Caco-2 (cell line): ENCODE measurements around the gene DOLPP1. TPM values are rescaled to one million over a fixed set of nuclear protein-coding genes. Genes with fewer than 3 reads are reported as not detected.
A peak's percentile ranks its signal among the peaks of the same experiment; 100 is the strongest.
"Not testable (repeated sequence)": the region's sequence is repeated elsewhere in the genome, so short reads cannot be mapped to it uniquely, and the experiment has no call there.

Experiments
- BruUV-seq: library from RNA; stranded (reverse); fragments of 400-500 nt; replicated peaks from 2 replicates; lab custom pipeline; 2021; lab: Mats Ljungman, UMichigan
- CTCF ChIA-PET: fragments of 300-600 bp; sonication (Branson Sonifier 250); formaldehyde crosslinking; loops from one replicate; lab custom pipeline; 2022; ENCODE audit warnings: antibody characterized with exemption; lab: Charles Lee
- POLR2A ChIA-PET: fragments of 300-600 bp; sonication (Branson Sonifier 250); formaldehyde crosslinking; loops from one replicate; lab custom pipeline; 2022; ENCODE audit warnings: antibody characterized with exemption; lab: Charles Lee
- DNase-seq, 2 experiments: peaks; one replicate each; pipeline versions ENCODE4 v3.0.0 to v3.0.0-alpha.2; 2020 to 2022
- H3K27me3 ChIP-seq: replicated peaks from 2 replicates; pipeline ENCODE4 v1.6.0; 2011; ENCODE audit warnings: low read length; ENCODE audit not compliant: control insufficient read depth, insufficient read depth
- H3K36me3 ChIP-seq: 2 replicates; pipeline ENCODE4 v1.5.1; 2011; ENCODE audit warnings: low read length; ENCODE audit not compliant: control insufficient read depth, insufficient read depth
- H3K4me1 ChIP-seq: fragments of 250-450 bp; sonication (Bioruptor Pico); 2 replicates; pipeline ENCODE4 v1.5.1; 2020; ENCODE audit warnings: mild to moderate bottlenecking
- H3K4me3 ChIP-seq: 2 replicates; pipeline ENCODE4 v1.5.1; 2011; ENCODE audit warnings: low read depth, mild to moderate bottlenecking, control low read depth, low read length
- H3K9me3 ChIP-seq: fragments of 250-450 bp; sonication (Bioruptor Pico); 2 replicates; pipeline ENCODE4 v1.5.1; 2020; ENCODE audit warnings: mild to moderate bottlenecking, moderate library complexity
- H3K27ac Mint-ChIP-seq: one replicate; pipeline ENCODE4 v1.8.0; 2022; ENCODE audit warnings: mixed read lengths; ENCODE audit not compliant: unreplicated experiment
- H3K27me3 Mint-ChIP-seq: one replicate; pipeline ENCODE4 v1.8.0; 2022; ENCODE audit warnings: mixed read lengths; ENCODE audit not compliant: insufficient read depth, unreplicated experiment
- H3K36me3 Mint-ChIP-seq: one replicate; pipeline ENCODE4 v1.8.0; 2022; ENCODE audit warnings: mild to moderate bottlenecking, mixed read lengths; ENCODE audit not compliant: insufficient read depth, unreplicated experiment
- H3K4me1 Mint-ChIP-seq: one replicate; pipeline ENCODE4 v1.8.0; 2022; ENCODE audit warnings: low read depth, mixed read lengths; ENCODE audit not compliant: unreplicated experiment
- H3K4me3 Mint-ChIP-seq: one replicate; pipeline ENCODE4 v1.8.0; 2022; ENCODE audit warnings: mild to moderate bottlenecking, moderate library complexity, mixed read lengths; ENCODE audit not compliant: unreplicated experiment
- H3K9me3 Mint-ChIP-seq: one replicate; pipeline ENCODE4 v1.8.0; 2022; ENCODE audit warnings: mixed read lengths; ENCODE audit not compliant: unreplicated experiment
- intact Hi-C: fragments of 100-400 bp; cut with micrococcal nuclease; formaldehyde crosslinking; loops from one replicate; pipeline ENCODE4 v1.10.0; 2022; ENCODE audit not compliant: unreplicated experiment
- total RNA-seq: library from RNA; stranded (reverse); gene quantifications from 2 replicates; pipeline ENCODE4 v1.2.3, GENCODE V29; 2022
- TF ChIP-seq, protein P1 (sequence below), 2 experiments: fragments of 200-600 bp in 1 of 2; IDR thresholded peaks; 1 replicate in 1 of 2; 2 replicates in 1 of 2; pipeline versions ENCODE4 v1.5.1 to v1.8.0; 2011 to 2022; ENCODE audit warnings: antibody characterized with exemption in 1 of 2, control low read depth in 1 of 2, inconsistent platforms in 1 of 2, low read depth in 1 of 2, low read length in 1 of 2, mild to moderate bottlenecking in 1 of 2, moderate library complexity in 1 of 2; ENCODE audit not compliant: insufficient read depth in 1 of 2, severe bottlenecking in 1 of 2, unreplicated experiment in 1 of 2

Gene DOLPP1
- total RNA-seq, 1 experiment from 2014 or later = 45.1 TPM

DNA sequence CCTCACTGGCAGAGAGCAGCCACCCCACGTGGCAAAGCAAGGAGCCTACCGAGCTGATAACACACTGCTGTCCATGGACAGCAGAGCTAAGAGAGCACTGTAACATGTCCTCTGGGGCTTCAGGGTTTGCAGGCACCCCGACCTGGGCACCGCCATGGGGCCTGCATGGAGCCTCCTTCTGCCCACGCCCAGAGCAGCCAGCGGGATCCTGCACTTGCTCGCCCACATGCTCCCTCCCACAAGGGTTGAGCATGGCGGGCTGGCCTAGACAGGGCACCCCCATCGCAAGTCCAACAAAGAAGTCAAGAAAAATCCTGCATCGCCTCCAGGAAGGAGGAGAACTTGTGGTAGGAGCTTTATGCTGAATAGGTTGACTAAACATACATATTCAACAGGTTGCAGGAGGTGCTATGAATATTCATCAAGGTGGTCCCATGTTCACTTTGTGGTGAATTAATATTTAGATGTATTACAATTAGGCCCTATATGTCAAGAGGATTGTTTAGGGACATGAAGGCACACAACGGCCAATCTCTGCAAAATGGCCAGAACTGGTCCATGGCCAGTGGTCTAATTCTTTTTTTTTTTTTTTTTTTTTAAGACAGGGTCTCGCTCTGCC is 48.3 kb upstream of the DOLPP1 start:
- H3K4me3 ChIP-seq = no peak overlapping the region
- Mint-ChIP-seq H3K4me1 (peaks cover 24% of the 10 kb centered on the region), H3K36me3 (peaks cover 17% of the 10 kb centered on the region), H3K4me3 (no peak overlapping the region), H3K27ac (no peak overlapping the region), H3K9me3 (no peaks in the 10 kb centered on the region), H3K27me3 (no peaks in the 10 kb centered on the region)
- peaks cover 19% of the 10 kb centered on the region for H3K4me1 ChIP-seq
- H3K36me3 ChIP-seq = no peaks in the 10 kb centered on the region
- DNase-seq = no peak
- no peaks in the 10 kb centered on the region for H3K27me3 ChIP-seq
- CTCF ChIA-PET = interaction anchor here (0.7 kb wide), 1 partner anchor 327 kb away, joined by 7 read pairs; no protein-coding TSS in a partner anchor
- no peaks in the 10 kb centered on the region for H3K9me3 ChIP-seq
- POLR2A ChIA-PET = interaction anchor here (0.6 kb wide), 1 partner anchor 147 kb away, joined by 8 read pairs; no protein-coding TSS in a partner anchor
- TF ChIP-seq, protein P1, sequence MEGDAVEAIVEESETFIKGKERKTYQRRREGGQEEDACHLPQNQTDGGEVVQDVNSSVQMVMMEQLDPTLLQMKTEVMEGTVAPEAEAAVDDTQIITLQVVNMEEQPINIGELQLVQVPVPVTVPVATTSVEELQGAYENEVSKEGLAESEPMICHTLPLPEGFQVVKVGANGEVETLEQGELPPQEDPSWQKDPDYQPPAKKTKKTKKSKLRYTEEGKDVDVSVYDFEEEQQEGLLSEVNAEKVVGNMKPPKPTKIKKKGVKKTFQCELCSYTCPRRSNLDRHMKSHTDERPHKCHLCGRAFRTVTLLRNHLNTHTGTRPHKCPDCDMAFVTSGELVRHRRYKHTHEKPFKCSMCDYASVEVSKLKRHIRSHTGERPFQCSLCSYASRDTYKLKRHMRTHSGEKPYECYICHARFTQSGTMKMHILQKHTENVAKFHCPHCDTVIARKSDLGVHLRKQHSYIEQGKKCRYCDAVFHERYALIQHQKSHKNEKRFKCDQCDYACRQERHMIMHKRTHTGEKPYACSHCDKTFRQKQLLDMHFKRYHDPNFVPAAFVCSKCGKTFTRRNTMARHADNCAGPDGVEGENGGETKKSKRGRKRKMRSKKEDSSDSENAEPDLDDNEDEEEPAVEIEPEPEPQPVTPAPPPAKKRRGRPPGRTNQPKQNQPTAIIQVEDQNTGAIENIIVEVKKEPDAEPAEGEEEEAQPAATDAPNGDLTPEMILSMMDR (IDR thresholded peaks at IDR 0.05; ENCODE audit: insufficient read depth in 1 of 2, low read depth in 1 of 2, low read length in 1 of 2, severe bottlenecking in 1 of 2, unreplicated experiment in 1 of 2) = no peak
- no TSS peak for BruUV-seq
- intact Hi-C loops = no loop called here

DNA sequence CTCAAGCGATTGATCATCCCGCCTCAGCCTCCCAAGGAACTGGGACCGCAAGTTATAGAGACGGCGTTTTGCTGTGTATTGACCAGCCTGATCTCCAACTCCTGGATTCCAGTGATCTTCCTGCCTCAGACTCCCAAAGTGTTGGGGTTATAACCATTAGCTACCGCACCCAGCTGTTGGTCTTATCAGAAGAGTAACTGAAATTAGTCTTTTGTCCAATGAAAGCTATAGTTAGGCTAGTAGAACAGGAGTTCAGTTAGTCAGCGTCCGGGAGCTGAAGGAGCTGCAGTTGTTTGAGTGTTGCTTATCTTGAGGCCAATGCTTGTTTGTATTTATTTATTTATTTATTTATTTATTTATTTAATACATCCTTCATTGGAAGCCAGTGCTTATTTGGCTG is 47.7 kb upstream of the DOLPP1 start:
- H3K36me3 ChIP-seq = no peaks in the 10 kb centered on the region
- H3K4me1 Mint-ChIP-seq = peaks cover 24% of the 10 kb centered on the region
- no peaks in the 10 kb centered on the region for H3K9me3 ChIP-seq
- H3K36me3 Mint-ChIP-seq = peaks cover 17% of the 10 kb centered on the region
- H3K4me3 Mint-ChIP-seq = no peak overlapping the region
- ChIA-PET POLR2A (no interaction called here), CTCF (no interaction called here)
- H3K27ac Mint-ChIP-seq = no peak overlapping the region
- peaks cover 22% of the 10 kb centered on the region for H3K4me1 ChIP-seq
- no peaks in the 10 kb centered on the region for H3K27me3 ChIP-seq
- intact Hi-C loops = no loop called here
- no peaks in the 10 kb centered on the region for H3K9me3 Mint-ChIP-seq
- TF ChIP-seq, protein P1 (IDR thresholded peaks at IDR 0.05; ENCODE audit: insufficient read depth in 1 of 2, low read depth in 1 of 2, low read length in 1 of 2, severe bottlenecking in 1 of 2, unreplicated experiment in 1 of 2) = no peak
- H3K27me3 Mint-ChIP-seq = no peaks in the 10 kb centered on the region
- no peak for DNase-seq
- H3K4me3 ChIP-seq = no peak overlapping the region
- no TSS peak for BruUV-seq

DNA sequence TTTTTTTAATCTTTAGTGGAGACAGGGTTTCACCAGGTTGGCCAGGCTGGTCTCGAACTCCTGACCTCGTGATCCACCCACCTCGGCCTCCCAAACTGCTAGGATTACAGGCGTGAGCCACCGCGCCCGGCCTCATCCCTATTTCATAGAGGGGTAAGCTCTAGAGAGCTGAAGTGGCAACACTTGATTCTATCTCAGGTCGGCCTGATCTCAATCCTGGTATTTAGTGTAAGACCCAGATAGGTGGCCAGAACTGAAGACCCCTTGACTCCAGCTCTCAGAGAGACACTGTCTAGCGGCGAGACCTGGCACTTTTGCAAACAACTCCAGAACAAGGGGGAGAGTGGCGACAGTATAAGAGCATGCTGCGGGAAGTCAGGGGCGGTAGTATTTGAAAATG is 45.1 kb upstream of the DOLPP1 start:
- CTCF ChIA-PET = interaction anchor here (0.9 to 1.0 kb wide), 2 partner anchors 8 to 107 kb away, joined by 4 to 5 read pairs; partner anchors contain the start of gene SH3GLB2
- intact Hi-C loops = loop anchor here (1.0 kb wide), 1 partner anchor 8 kb away; the partner anchor contains the start of gene SH3GLB2
- peak overlapping the region; percentile 80 for H3K4me3 Mint-ChIP-seq
- peak overlapping the region; percentile 36 for H3K4me3 ChIP-seq
- peak overlapping the region; percentile 72 for H3K27ac Mint-ChIP-seq
- not testable (repeated sequence) for H3K9me3 Mint-ChIP-seq, H3K27me3 ChIP-seq, H3K9me3 ChIP-seq, DNase-seq, BruUV-seq, H3K4me1 Mint-ChIP-seq, H3K36me3 ChIP-seq, H3K27me3 Mint-ChIP-seq
- H3K36me3 Mint-ChIP-seq = peaks cover 11% of the 10 kb centered on the region
- POLR2A ChIA-PET = interaction anchor here (0.5 to 1.0 kb wide), 5 partner anchors 8 to 206 kb away, joined by 3 to 6 read pairs (median 3); partner anchors contain the start of genes DOLPP1, SH3GLB2 and SPOUT1
- peaks cover 11% of the 10 kb centered on the region; the same call in 1 of the 2 replicates for H3K4me1 ChIP-seq
